ENCODE results near the gene HCK.

DNA sequence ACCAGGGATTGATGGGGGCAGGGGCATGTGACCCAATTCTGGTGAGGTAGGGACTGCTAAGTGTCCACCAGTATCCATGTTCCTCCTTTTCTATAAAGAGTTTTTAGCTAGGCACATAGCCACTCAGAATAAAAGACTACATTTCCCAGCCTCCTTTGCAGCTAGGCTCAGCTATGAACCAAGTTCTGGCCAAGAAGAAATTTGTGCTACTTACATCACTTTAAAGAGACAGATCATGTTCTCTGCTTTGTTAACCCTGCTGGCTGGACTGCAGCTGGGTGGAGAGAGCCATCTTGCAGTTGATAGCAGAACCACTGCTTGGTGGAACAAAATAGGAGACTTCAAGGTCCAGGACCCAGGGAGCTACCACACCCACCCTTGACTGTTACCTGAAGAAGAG, 47.1 kb upstream of the HCK start:
- TF ChIP-seq, protein P1, sequence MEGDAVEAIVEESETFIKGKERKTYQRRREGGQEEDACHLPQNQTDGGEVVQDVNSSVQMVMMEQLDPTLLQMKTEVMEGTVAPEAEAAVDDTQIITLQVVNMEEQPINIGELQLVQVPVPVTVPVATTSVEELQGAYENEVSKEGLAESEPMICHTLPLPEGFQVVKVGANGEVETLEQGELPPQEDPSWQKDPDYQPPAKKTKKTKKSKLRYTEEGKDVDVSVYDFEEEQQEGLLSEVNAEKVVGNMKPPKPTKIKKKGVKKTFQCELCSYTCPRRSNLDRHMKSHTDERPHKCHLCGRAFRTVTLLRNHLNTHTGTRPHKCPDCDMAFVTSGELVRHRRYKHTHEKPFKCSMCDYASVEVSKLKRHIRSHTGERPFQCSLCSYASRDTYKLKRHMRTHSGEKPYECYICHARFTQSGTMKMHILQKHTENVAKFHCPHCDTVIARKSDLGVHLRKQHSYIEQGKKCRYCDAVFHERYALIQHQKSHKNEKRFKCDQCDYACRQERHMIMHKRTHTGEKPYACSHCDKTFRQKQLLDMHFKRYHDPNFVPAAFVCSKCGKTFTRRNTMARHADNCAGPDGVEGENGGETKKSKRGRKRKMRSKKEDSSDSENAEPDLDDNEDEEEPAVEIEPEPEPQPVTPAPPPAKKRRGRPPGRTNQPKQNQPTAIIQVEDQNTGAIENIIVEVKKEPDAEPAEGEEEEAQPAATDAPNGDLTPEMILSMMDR (IDR thresholded peaks at IDR 0.05; ENCODE audit: low read length) = no peak
- TF ChIP-seq EZH2 (optimal IDR thresholded peaks at IDR 0.05; ENCODE audit: low read depth, low read length) (no peak), EZH2phosphoT487 (IDR thresholded peaks at IDR 0.05; ENCODE audit: low read length) (no peak)
